Pulmonary artery endothelial cell (primary cell): ENCODE results near the gene FGGY. TPM values are rescaled to one million over a fixed set of nuclear protein-coding genes. Genes with fewer than 3 reads are reported as not detected.
"Not testable (repeated sequence)": the region's sequence is repeated elsewhere in the genome, so short reads cannot be mapped to it uniquely, and the experiment has no call there.

Source experiments
- DNase-seq: peaks from one replicate; pipeline ENCODE4 v3.0.0-alpha.2; 2011; ENCODE audit warnings: low read depth, low spot score
- total RNA-seq: library from RNA; depleted of rRNA; stranded (reverse); fragments of >200 nt; gene quantifications from 2 replicates; pipeline ENCODE4 v1.2.3, GENCODE V29; 2014

Gene FGGY, protein sequence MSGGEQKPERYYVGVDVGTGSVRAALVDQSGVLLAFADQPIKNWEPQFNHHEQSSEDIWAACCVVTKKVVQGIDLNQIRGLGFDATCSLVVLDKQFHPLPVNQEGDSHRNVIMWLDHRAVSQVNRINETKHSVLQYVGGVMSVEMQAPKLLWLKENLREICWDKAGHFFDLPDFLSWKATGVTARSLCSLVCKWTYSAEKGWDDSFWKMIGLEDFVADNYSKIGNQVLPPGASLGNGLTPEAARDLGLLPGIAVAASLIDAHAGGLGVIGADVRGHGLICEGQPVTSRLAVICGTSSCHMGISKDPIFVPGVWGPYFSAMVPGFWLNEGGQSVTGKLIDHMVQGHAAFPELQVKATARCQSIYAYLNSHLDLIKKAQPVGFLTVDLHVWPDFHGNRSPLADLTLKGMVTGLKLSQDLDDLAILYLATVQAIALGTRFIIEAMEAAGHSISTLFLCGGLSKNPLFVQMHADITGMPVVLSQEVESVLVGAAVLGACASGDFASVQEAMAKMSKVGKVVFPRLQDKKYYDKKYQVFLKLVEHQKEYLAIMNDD
- total RNA-seq: 7.8 and 9.3 TPM in 2 replicates

DNA sequence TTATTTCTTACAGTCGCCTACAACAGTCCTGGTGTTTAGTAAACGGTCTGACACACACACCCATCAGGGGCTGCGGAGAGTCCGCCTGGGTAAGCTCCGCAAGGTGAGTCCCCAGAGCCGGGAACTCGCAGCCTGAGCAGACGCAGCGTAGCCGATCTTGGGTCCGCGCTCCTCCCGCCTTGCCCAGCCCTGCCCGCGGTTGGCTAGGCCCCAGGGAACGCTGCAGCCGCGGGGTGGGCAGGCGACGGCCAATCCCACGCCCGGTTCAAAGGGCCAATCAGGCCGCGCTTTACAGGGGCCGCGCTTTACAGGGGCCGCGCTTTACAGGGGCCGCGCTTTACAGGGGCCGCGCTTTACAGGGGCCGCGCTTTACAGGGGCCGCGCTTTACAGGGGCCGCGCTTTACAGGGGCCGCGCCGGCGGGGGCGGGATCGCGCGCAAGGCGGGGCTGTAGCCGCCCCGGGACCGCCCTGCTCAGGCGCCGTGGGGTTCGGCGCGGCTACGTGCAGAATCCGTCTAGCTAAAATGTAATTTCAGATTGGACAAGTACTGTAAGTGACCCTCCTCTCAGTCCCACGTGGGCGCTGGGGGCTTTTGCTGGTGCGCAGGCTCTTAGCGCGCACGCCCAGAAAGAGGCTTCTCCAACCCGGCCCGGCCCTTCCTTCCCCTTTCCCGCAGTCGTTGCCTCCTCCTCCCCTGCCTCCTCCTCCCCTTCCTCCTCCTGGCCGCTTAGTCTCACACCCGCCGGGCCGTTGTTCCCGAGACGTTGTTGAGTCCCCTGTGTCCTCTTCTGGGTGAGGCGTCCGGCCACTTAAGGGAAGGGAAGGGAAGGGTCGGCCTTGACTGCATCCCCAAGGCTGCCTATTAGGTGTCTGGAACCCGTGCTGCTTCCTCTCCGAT, at the start of gene FGGY:
Gene FGGY (plus strand): TSS at position 737 of the 899 bp plus-strand sequence. CDS start 24,456 bp downstream, outside the sequence.
- DNase-seq: peak; percentile 97

DNA sequence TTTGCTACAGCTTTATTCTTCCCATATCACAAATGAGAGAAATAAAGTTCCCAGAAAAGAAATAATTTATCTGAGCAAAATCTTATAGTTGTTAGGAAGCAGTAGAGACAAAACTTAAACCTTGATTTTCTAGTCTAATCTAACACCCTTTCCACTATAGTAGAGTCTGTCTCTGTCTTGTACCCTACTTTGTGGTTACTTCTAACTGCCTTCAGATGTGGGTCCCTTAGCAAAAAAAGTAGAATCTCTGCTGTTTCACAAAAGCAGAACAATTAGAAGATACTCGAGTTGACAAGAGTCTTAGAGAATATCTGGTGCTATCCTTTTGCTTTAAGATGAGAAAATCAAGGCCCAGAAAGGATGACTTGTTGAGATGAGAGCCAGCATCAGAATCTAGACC, 48.1 kb upstream of the FGGY start:
- DNase-seq: no peak

DNA sequence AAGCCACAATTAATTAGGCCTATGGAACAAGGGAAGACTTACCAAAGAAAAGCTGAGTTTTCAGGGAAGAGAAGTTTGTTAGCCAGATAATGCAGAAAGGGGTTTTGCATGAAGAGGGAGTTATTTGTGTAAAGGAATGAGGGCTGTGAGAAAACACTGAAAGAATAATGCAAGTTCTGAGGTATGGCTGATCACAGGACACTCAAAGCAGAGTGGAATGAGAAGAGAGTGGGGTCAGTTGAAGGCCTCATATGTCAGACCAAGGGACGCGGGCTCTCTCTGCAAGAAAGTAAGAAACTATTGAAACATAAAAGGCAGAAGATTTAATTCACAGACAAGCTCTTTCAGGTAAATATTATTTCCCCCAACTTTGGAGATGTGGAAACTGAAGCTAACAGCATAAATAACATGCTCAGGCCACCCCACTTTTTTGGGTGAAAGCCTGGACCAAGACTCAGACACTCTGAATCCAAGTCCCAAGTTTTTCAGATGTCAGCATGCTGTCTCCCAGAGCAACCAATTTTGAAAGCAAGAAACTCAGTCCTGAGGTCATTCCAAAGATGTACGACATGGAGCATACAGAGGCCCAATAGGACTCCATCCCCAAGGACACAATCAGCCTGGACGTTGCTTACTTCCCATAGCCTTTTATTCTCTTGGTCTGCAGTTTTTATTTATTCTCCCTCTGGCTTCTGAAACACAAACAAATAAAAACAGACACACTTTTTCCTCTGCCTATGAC, 47.3 kb upstream of the FGGY start:
- DNase-seq: no peak

DNA sequence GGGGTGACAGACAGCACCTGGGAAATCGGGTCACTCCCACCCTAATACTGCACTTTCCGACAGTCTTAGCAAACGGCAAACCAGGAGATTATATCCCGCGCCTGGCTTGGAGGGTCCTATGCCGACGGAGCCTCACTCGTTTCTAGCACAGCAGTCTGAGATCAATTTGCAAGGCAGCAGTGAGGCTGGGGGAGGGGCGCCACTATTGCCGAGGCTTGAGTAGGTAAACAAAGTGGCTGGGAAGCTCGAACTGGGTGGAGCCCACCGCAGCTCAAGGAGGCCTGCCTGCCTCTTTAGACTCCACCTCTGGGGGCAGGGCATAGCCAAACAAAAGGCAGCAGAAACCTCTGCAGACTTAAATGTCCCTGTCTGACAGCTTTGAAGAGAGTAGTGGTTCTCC, 45.8 kb upstream of the FGGY start:
- not testable (repeated sequence) for DNase-seq

DNA sequence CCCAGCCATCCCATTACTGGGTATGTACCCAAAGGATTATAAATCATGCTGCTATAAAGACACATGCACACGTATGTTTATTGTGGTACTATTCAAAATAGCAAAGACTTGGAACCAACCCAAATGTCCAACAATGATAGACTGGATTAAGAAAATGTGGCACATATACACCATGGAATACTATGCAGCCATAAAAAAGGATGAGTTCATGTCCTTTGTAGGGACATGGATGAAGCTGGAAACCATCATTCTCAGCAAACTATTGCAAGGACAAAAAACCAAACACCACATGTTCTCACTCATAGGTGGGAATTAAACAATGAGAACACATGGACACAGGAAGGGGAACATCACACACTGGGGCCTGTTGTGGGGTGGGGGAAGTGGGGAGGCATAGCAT, 40.5 kb upstream of the FGGY start:
- DNase-seq: not testable (repeated sequence)

DNA sequence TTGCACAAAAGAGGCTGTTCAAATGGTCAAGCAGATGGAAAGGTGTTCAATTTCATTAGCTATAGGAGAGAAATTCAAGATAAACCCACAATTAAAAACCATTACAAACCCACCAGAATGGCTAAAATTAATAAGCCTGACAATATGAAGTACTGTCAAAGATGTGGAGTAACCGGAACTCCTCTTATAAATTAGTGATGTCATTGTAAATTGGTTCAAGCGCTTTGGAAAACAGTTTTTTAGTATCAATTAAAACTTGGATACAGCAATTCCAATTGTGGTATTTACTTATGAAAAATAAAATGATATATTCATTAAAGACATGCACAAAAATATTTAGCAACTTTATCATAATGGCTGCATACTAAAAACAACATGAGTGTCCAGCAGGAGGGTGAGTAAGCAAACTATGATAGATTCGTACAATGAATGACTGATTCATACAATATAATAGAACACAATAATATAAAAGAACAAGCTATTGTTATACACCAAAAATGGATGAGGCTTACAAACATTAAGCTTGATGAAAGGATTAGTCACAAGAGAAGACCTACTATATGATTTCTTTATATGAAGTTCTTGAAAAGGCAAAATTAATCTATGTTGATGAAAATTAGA, 38.4 kb upstream of the FGGY start:
- DNase-seq: no peak

DNA sequence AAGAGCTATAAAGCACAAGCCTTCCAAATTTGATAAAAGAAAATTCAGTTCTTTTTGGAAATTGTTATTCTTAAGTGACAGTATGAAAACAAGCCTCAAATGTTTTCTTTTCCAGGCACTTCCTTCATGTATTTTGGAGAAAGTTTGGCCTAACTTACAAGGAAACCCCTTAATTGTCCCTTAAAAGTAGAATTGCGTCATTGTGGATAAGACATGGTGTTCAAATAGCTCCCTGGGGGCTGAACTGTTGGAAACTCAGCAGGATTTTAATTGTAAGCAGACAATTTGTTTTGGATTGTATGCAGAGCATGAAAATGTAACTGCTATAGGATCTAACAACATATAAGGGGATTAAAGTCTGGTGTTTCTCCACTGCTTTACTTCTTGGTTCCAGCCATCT, 35.4 kb upstream of the FGGY start:
- DNase-seq: no peak

DNA sequence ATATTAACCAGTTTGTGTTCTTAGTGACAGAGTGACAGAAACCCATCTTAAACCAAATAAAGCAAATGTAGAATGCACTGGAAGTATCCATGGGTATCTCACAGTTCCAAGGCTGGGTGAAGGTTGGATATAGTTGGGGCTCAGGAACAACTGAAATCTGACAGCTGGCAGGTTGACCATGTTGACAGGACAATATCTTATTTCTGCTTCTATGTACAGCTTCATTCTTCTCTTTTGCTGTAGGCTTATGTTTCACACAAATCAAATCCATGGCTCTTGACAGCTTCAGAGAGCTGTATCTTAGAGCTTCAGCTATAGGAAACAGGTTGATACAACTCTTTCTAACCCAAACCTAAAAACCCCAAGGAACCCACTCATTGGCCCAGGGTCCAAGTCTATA, 34.3 kb upstream of the FGGY start:
- DNase-seq: no peak

DNA sequence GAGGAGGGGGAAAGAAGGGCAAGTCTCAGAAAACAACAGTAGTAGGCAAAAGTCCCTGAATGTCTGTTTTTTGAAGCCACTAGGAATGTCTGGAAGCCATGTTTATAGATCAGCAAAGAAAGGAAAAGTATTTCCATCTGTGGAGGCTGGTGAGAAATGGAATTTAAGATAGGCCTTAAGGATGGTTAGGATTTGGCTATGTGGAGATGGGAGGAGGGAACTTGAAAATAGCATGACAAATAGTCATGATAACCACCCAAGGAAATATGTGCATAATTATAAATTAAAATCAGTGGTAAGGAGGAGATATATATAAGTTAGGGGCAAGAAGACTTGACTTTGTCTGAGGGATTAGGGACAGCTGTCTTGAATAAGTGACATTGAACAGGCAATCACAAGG, 33.8 kb upstream of the FGGY start:
- no peak for DNase-seq

DNA sequence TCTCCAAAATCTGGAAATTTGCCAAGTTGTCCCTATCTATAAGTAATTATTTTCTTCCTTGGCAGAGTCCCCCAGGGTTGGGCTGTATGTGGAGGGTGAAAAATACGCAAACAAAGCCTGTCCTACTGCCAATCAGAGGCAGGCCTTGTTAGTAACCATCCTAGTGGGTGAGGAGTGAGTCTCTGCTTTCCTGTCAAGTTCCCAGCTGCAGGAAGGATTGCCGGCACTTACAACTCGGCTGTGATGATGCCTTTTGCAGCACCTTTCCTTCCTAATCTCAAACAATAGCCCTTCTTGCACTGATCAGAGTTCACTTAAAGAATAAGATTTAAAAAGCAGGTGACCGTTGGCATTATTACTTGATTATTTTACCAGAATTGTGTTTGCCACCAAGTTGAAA, 31.3 kb upstream of the FGGY start:
- DNase-seq: no peak

DNA sequence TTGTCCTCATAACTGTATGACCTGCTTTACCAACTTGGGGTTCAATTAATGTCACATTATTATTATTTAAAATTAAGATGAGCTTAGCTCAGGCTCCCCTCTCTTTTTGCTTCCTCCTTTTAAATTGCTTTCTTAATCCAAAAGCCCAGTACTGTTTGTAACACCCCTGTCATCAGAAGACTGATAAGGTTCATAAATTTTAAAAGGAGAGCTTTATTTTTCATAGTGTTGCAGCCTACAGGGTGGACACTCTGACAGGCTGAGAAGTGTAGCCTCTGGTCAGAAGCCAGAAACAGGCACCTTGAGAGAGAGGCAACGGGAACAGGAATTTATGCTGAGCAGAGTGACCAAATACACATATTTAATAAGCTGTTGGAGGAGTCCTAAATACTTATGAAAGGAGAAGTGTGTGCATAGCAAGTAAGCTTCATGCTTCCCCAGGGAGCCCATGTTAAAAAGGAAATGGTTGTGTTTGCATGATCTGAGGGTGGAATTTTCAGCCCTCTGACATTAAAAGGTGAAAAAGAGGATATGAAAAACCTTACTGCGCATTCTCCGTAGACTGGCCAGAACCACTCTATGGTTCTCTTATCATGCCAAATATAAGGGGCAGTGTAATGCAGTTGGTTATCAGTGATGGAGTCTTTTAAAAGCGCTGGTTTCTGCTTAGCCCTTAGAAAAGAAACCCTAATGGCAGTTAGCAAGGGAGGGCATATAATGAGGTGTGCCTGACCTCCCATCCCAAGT, 30.5 kb upstream of the FGGY start:
- no peak for DNase-seq

DNA sequence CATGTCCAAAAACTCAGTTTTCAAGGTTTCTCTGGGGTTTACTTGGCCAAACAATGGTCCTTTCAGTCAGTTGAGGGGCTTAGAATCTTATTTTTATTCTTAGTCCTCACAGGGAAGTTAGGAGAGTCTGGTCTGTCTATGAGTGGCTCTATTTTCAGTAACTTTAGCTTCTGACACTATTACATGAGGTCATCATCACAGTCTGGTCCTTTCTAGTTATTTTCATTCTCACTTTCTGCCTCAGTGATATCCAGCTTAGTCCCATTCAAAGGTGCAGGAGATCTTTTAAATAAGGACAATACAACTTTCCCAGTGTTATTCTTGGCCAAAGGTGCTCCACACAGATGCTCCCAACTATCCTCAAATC, 30.0 kb upstream of the FGGY start:
- DNase-seq: no peak

DNA sequence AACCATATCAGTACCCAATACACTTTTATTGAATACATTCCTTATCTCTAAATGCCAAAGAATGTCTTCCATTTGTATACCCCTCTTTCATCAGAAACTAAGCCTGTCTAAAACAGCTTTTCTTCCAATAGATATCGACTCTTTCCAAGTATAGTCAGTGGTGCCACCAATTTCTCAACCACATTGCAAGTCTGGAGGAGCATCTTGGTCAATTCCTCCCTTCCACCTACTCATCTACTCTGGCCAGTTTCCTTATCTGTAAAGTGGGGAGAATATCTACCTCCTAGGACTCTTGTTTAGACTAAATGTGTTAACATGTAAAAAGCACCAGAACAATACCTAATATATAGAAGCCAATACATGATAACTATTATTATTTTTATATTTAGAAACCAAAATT, 28.5 kb upstream of the FGGY start:
- DNase-seq: no peak

DNA sequence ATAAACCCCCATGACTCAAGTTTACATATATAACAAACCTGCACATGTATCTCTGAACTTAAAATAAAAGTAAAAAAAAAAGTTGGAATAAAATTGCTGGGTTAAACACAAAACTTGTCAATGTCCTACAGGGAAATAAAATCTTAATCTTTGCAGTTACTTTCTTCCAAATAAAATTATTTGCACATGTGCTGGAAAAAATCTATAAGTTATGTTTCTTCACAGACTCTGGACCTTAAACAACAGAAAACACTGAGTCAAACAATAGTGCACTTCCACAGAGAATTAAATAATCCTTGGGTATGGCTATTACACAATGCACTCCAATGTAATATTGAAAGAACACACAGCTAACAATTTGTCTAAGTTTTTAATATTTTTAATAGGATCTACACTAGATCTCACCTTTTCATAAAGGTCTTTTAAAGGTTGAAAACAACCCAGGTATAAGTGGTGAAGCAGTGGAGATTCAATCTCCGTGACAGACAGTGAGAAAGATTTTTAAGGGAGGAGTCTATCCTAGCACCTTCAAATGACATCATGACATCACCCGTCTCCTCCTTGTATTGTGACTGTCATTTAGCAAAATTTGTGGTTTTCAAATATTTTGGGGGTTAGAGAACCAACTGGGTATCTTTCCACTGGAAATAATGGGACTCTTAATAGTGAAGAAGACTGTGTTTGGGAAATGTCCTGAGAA, 25.2 kb upstream of the FGGY start:
- no peak for DNase-seq

DNA sequence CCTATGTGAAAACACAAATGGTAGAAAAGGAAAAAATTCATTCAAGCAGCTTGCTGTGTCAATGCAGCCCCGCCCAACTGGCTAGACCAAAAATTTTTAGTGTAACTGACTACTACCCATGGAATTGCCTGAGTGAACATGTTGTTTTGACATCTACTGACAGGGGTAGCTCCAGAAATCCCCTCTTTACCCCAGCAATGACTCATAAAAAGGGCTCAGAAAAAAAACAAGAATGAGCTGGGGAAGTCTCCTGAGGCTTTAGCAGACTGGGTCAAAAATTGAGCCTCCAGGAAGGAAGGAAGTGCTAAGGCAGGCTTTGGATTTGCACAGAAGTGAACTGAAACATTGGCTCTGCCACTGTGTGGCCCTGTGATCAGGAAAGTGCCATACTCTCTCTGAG, 24.4 kb upstream of the FGGY start:
- no peak for DNase-seq

DNA sequence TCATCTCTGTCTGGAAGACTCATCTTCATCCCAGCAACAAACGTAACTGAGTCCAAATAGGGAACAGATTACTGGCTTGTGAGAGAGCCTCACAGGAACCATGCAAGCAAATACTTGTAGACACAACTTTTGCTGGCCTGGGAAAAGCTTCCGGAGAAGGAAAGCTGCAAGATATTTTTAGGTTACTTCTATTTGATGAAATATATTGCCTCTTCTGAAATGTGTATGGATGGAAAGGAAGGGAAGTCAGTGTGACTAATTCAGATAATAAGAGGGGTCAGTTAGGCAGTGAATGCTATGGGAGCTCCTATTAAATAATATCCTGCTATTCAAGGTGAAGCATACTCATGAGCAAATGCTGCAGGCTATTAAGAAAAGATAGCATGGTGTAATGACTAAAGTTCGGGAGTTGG, 20.4 kb upstream of the FGGY start:
- peak; percentile 63 for DNase-seq

DNA sequence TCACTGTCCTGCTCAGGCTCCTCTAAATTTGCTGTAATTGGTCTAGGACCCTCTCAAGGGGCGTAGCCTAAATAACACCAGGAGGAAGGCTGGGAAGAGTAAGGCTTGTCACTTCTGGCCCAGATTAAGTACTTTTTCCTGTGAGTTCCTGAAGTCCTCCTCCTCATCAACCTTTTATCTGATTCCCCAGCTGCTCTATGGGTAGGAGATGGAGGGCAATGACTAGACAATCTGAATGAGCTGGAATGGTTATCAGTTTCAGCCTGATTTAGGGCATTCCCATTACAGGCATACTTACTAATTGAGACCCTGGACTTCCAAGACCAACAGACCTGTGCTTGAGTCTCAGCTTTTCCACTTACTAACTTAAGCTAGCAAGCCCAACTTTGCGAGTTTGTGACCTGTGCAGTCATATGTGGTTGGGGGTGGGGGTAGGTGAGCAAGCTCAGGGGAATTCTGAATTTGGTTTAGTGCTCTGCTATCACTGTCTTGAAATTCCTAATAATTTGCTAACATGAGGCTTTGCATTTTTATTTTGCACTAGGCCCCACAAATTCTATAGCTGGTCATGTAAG, 18.0 kb upstream of the FGGY start:
- DNase-seq: no peak

DNA sequence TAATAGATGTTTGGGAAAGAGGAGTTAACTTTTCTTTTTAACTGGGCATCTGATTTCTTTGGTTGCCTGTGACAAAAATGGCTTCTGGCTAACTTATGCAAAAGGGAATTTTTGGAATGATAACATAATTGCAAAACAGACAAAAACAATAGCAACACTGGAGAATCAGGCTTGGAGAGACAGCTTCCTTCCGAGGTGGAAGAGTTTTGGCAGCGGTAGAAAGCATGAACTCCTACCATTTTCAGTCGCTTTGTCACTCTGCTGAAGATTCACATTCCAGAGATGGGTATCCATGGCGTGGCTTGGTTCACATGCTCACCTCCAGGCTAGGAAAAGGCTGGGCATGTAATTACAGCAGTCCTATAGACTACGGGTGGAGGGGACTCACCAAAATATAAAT, 17.2 kb upstream of the FGGY start:
- DNase-seq: no peak

DNA sequence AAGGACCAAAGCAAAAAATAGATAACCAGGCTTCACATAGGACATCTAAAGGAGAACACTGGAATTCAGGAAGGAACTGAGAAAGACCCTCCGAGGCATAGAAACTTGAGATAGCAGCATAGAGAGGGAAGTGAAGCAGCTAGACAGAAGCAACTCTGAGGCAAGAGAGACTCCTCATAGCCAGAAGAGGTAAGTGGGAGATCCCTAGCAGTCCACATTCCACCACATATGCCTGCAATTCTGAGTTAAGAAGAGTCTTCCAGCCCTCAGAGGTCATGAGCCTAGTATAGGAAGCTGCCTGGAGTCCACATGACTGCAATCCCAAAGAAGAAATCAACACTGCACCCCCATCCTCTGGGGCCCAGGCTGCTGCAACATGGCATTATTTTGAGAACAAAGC, 13.9 kb upstream of the FGGY start:
- DNase-seq: no peak
